Calu3 (cell line): ENCODE measurements around the gene AAK1. TPM values are rescaled to one million over a fixed set of nuclear protein-coding genes. Genes with fewer than 3 reads are reported as not detected.
"Not testable (repeated sequence)": the region's sequence is repeated elsewhere in the genome, so short reads cannot be mapped to it uniquely, and the experiment has no call there.

Source experiments
- BruUV-seq: library from RNA; stranded (reverse); fragments of 400-500 nt; replicated peaks from 2 replicates; lab custom pipeline; 2021; lab: Mats Ljungman, UMichigan
- CTCF ChIA-PET: fragments of 300-600 bp; sonication (Branson Sonifier 250); formaldehyde crosslinking; loops from one replicate; lab custom pipeline; 2022; ENCODE audit warnings: antibody characterized with exemption; lab: Charles Lee
- DNase-seq: peaks from one replicate; pipeline ENCODE4 v3.0.0; 2022
- H3K27ac Mint-ChIP-seq: one replicate; pipeline ENCODE4 v1.8.0; 2022; ENCODE audit warnings: mixed read lengths; ENCODE audit not compliant: unreplicated experiment
- H3K27me3 Mint-ChIP-seq: one replicate; pipeline ENCODE4 v1.8.0; 2022; ENCODE audit warnings: mixed read lengths; ENCODE audit not compliant: unreplicated experiment
- H3K36me3 Mint-ChIP-seq: one replicate; pipeline ENCODE4 v1.8.0; 2022; ENCODE audit warnings: mild to moderate bottlenecking, moderate library complexity, mixed read lengths; ENCODE audit not compliant: insufficient read depth, unreplicated experiment
- H3K4me1 Mint-ChIP-seq: one replicate; pipeline ENCODE4 v1.8.0; 2022; ENCODE audit warnings: mild to moderate bottlenecking, low read depth, mixed read lengths; ENCODE audit not compliant: unreplicated experiment
- H3K4me3 Mint-ChIP-seq: one replicate; pipeline ENCODE4 v1.8.0; 2022; ENCODE audit warnings: mild to moderate bottlenecking, low read depth, moderate library complexity, mixed read lengths; ENCODE audit not compliant: unreplicated experiment
- H3K9me3 Mint-ChIP-seq: one replicate; pipeline ENCODE4 v1.8.0; 2022; ENCODE audit warnings: low read depth, mixed read lengths; ENCODE audit not compliant: unreplicated experiment
- CTCF ChIP-seq: fragments of 200-600 bp; IDR thresholded peaks from one replicate; pipeline ENCODE4 v1.8.0; 2022; ENCODE audit warnings: antibody characterized with exemption; ENCODE audit not compliant: unreplicated experiment
- intact Hi-C: fragments of 100-400 bp; cut with micrococcal nuclease; formaldehyde crosslinking; loops from one replicate; pipeline ENCODE4 v1.10.0; 2022; ENCODE audit not compliant: unreplicated experiment
- total RNA-seq: library from RNA; stranded (reverse); gene quantifications from 2 replicates; pipeline ENCODE4 v1.2.3, GENCODE V29; 2022

Gene AAK1
- total RNA-seq, 1 experiment from 2014 or later: 46.7 TPM

- no peak for TF ChIP-seq CTCF
- no peaks in the 10 kb centered on the region for H3K27me3 Mint-ChIP-seq
- intact Hi-C loops: no loop called here
- no peak for DNase-seq
- H3K4me3 Mint-ChIP-seq: no peak overlapping the region
- CTCF ChIA-PET: no interaction called here
- H3K27ac Mint-ChIP-seq: no peak overlapping the region
- BruUV-seq: no TSS peak
- H3K36me3 Mint-ChIP-seq: no peaks in the 10 kb centered on the region
- H3K9me3 Mint-ChIP-seq: no peaks in the 10 kb centered on the region
- H3K4me1 Mint-ChIP-seq: no peaks in the 10 kb centered on the region
Observed at GRCh38 chr2:69452687-69453086, 190.9 kb downstream of the AAK1 start.

- CTCF ChIA-PET: no interaction called here
Observed at GRCh38 chr2:69450735-69451416, 192.7 kb downstream of the AAK1 start.

GRCh38 chr2:69449906-69450305 is 193.6 kb downstream of the AAK1 start:
- Mint-ChIP-seq H3K36me3 (no peaks in the 10 kb centered on the region), H3K27ac (no peak overlapping the region), H3K27me3 (no peaks in the 10 kb centered on the region), H3K4me3 (no peak overlapping the region), H3K9me3 (no peaks in the 10 kb centered on the region), H3K4me1 (no peaks in the 10 kb centered on the region)
- intact Hi-C loops: no loop called here
- CTCF ChIA-PET: no interaction called here
- no TSS peak for BruUV-seq
- DNase-seq: no peak
- no peak for TF ChIP-seq CTCF

More at GRCh38 chr2:69450735-69451416, 192.7 kb downstream of the AAK1 start:
- no TSS peak for BruUV-seq
- no peak for DNase-seq
- no peak for TF ChIP-seq CTCF
- H3K9me3 Mint-ChIP-seq: no peaks in the 10 kb centered on the region
- H3K27me3 Mint-ChIP-seq: no peaks in the 10 kb centered on the region
- no peak overlapping the region for H3K27ac Mint-ChIP-seq
- no peaks in the 10 kb centered on the region for H3K36me3 Mint-ChIP-seq
- no peak overlapping the region for H3K4me3 Mint-ChIP-seq
- H3K4me1 Mint-ChIP-seq: no peaks in the 10 kb centered on the region
- intact Hi-C loops: no loop called here

GRCh38 chr2:69443673-69444072 is 199.9 kb downstream of the AAK1 start:
- DNase-seq, H3K9me3 Mint-ChIP-seq, H3K4me3 Mint-ChIP-seq, CTCF ChIA-PET, H3K4me1 Mint-ChIP-seq, intact Hi-C loops, H3K27ac Mint-ChIP-seq, BruUV-seq, H3K27me3 Mint-ChIP-seq, H3K36me3 Mint-ChIP-seq: not testable (repeated sequence)

GRCh38 chr2:69439499-69439898 is 204.0 kb downstream of the AAK1 start:
- H3K27me3 Mint-ChIP-seq, BruUV-seq, H3K4me3 Mint-ChIP-seq, H3K27ac Mint-ChIP-seq, H3K9me3 Mint-ChIP-seq, intact Hi-C loops, DNase-seq: not testable (repeated sequence)
- Mint-ChIP-seq H3K4me1 (peaks cover 12% of the 10 kb centered on the region), H3K36me3 (peaks cover 19% of the 10 kb centered on the region)
- CTCF ChIA-PET: interaction anchor here (0.6 kb wide), 1 partner anchor 14 kb away, joined by 3 read pairs; no protein-coding TSS in a partner anchor
